Neural cell (in vitro differentiated cells): ENCODE data around the gene ZNF442. TPM values are rescaled to one million over a fixed set of nuclear protein-coding genes. Genes with fewer than 3 reads are reported as not detected.

Experiments used
- H2AFZ ChIP-seq: fragments of 200-600, 300-800 bp; sonication (generic), shearing (Covaris generic); 2 replicates; pipeline ENCODE4 v1.6.0; 2014; ENCODE audit warnings: low read depth, mild to moderate bottlenecking, antibody characterized with exemption, low read length, moderate library complexity
- H3F3A ChIP-seq: fragments of 200-600 bp; shearing (Covaris generic); 2 replicates; pipeline ENCODE4 v1.6.1; 2016; ENCODE audit warnings: mild to moderate bottlenecking, moderate library complexity, mixed read lengths, antibody characterized with exemption, low read length; ENCODE audit not compliant: insufficient read depth, poor library complexity, severe bottlenecking
- H3K27ac ChIP-seq: fragments of 200-600, 300-800 bp; sonication (generic), shearing (Covaris generic); 2 replicates; pipeline ENCODE4 v1.5.1; 2014; ENCODE audit warnings: mild to moderate bottlenecking, low read length, moderate library complexity
- H3K27me3 ChIP-seq: fragments of 300-800, 200-600 bp; sonication (generic), shearing (Covaris generic); 2 replicates; pipeline ENCODE4 v1.6.0; 2014; ENCODE audit warnings: mild to moderate bottlenecking, low read depth, low read length, moderate library complexity; ENCODE audit not compliant: insufficient read depth
- H3K36me3 ChIP-seq: fragments of 300-800, 200-600 bp; sonication (generic), shearing (Covaris generic); 2 replicates; pipeline ENCODE4 v1.5.1; 2014; ENCODE audit warnings: mild to moderate bottlenecking, antibody characterized with exemption, low read length, moderate library complexity; ENCODE audit not compliant: insufficient read depth
- H3K4me2 ChIP-seq: fragments of 300-800, 200-600 bp; sonication (generic), shearing (Covaris generic); 2 replicates; pipeline ENCODE4 v1.6.0; 2014; ENCODE audit warnings: mild to moderate bottlenecking, low read length
- H3K4me3 ChIP-seq: fragments of 300-800, 200-600 bp; sonication (generic), shearing (Covaris generic); 2 replicates; pipeline ENCODE4 v1.5.1; 2014; ENCODE audit warnings: mild to moderate bottlenecking, low read length, moderate library complexity
- H3K79me2 ChIP-seq: fragments of 200-600 bp; shearing (Covaris generic); replicated peaks from 2 replicates; pipeline ENCODE4 v1.6.0; 2014; ENCODE audit warnings: mild to moderate bottlenecking, low read length, moderate library complexity; ENCODE audit not compliant: insufficient read depth
- H3K9ac ChIP-seq: fragments of 300-800, 200-600 bp; sonication (generic), shearing (Covaris generic); 2 replicates; pipeline ENCODE4 v1.6.1; 2016; ENCODE audit warnings: mild to moderate bottlenecking, low read length, mixed read lengths
- H3K9me2 ChIP-seq: fragments of 200-600 bp; shearing (Covaris generic); 2 replicates; pipeline ENCODE4 v1.6.1; 2016; ENCODE audit warnings: mild to moderate bottlenecking, low read length, mixed read lengths; ENCODE audit not compliant: insufficient read depth
- H3K9me3 ChIP-seq: fragments of 200-600, 300-800 bp; sonication (generic), shearing (Covaris generic); 2 replicates; pipeline ENCODE4 v1.6.1; 2016; ENCODE audit warnings: mild to moderate bottlenecking, mixed run types, low read length, moderate library complexity, mixed read lengths
- H4K20me1 ChIP-seq: fragments of 200-600 bp; shearing (Covaris generic); 2 replicates; pipeline ENCODE4 v1.6.1; 2016; ENCODE audit warnings: mild to moderate bottlenecking, mixed run types; ENCODE audit not compliant: insufficient read depth
- CTCF ChIP-seq: fragments of 450-650 bp; IDR thresholded peaks from 2 replicates; pipeline ENCODE4 v1.5.1; 2014; ENCODE audit warnings: antibody characterized with exemption, mild to moderate bottlenecking, moderate library complexity; ENCODE audit not compliant: poor library complexity, severe bottlenecking
- EP300 ChIP-seq: fragments of 450-650 bp; conservative IDR thresholded peaks from 2 replicates; pipeline ENCODE4 v1.6.1; 2014; ENCODE audit warnings: antibody characterized with exemption, mild to moderate bottlenecking, moderate library complexity; ENCODE audit not compliant: poor library complexity, severe bottlenecking
- EZH2 ChIP-seq: fragments of 200-600, 300-800 bp; shearing (Covaris generic), sonication (generic); IDR thresholded peaks from 2 replicates; pipeline ENCODE4 v1.6.1; 2014; ENCODE audit warnings: antibody characterized with exemption, low read length, borderline replicate concordance, mild to moderate bottlenecking; ENCODE audit not compliant: insufficient read depth, poor library complexity, severe bottlenecking
- MXI1 ChIP-seq: fragments of 450-650 bp; conservative IDR thresholded peaks from 2 replicates; pipeline ENCODE4 v1.6.1; 2014; ENCODE audit warnings: antibody characterized with exemption, mild to moderate bottlenecking; ENCODE audit not compliant: poor library complexity, severe bottlenecking
- POLR2AphosphoS5 ChIP-seq: IDR thresholded peaks from 2 replicates; pipeline ENCODE4 v1.6.1; 2012
- RAD21 ChIP-seq: fragments of 450-650 bp; conservative IDR thresholded peaks from 2 replicates; pipeline ENCODE4 v1.6.1; 2014; ENCODE audit warnings: antibody characterized with exemption, mild to moderate bottlenecking, moderate library complexity
- REST ChIP-seq: IDR thresholded peaks from 2 replicates; pipeline ENCODE4 v1.6.1; 2012; ENCODE audit warnings: borderline replicate concordance
- SMC3 ChIP-seq: fragments of 450-650 bp; conservative IDR thresholded peaks from 2 replicates; pipeline ENCODE4 v1.6.1; 2014; ENCODE audit warnings: antibody characterized with exemption, mild to moderate bottlenecking, moderate library complexity; ENCODE audit not compliant: poor library complexity
- TAF1 ChIP-seq: IDR thresholded peaks from 2 replicates; pipeline ENCODE4 v1.6.1; 2012; ENCODE audit warnings: low read depth
- polyA plus RNA-seq: library from polyadenylated mRNA; depleted of rRNA; stranded (reverse); fragments of >200 nt; gene quantifications from 2 replicates; pipeline ENCODE4 v1.2.3, GENCODE V29; 2014

The ZNF442 gene
- polyA plus RNA-seq, 1 donor from 2014 or later: 8.8 TPM

DNA sequence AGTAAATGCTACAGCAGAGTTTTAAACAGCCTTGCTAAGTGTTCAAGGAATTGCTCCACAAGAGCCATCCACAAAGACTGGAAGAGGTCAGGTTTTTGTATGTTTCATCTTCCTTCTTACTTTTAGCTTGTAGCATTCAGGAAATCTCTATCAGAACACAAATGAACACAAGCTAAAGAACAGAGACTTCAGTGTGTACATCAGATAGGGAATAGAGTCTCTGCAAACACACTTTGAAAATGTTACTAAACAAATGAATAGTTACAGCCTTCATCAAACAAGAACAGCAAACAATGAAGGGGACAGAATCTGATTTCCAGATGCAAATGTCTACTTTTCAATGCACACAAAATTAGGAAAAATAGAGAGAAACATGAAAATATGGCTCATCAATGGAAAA lies 39.8 kb downstream of the ZNF442 start:
- H3K36me3 ChIP-seq: no peaks in the 10 kb centered on the region
- H3K27me3 ChIP-seq: no peaks in the 10 kb centered on the region
- H3K4me3 ChIP-seq: no peak overlapping the region
- no peak overlapping the region for H3K4me2 ChIP-seq
- TF ChIP-seq EZH2 (no peak), MXI1 (no peak)
- H3K9me3 ChIP-seq: peaks cover 9% of the 10 kb centered on the region
- no peak overlapping the region for H2AFZ ChIP-seq
- H3K27ac ChIP-seq: no peak overlapping the region
- no peaks in the 10 kb centered on the region for H4K20me1 ChIP-seq
- no peaks in the 10 kb centered on the region for H3K79me2 ChIP-seq
- H3F3A ChIP-seq: no peaks in the 10 kb centered on the region
- no peak overlapping the region for H3K9ac ChIP-seq
- H3K9me2 ChIP-seq: no peaks in the 10 kb centered on the region

GRCh38 chr19:12318782-12319413 lies 46.6 kb downstream of the ZNF442 start:
- H3K9me3 ChIP-seq: peaks cover 9% of the 10 kb centered on the region

More at GRCh38 chr19:12318782-12319413, 46.6 kb downstream of the ZNF442 start:
- Histone ChIP-seq H3K36me3 (no peaks in the 10 kb centered on the region), H3K79me2 (no peaks in the 10 kb centered on the region), H3K9ac (no peak overlapping the region), H3K4me2 (no peak overlapping the region), H3K27me3 (no peaks in the 10 kb centered on the region), H4K20me1 (no peaks in the 10 kb centered on the region), H3K4me3 (no peak overlapping the region), H3K9me2 (no peaks in the 10 kb centered on the region), H3F3A (no peaks in the 10 kb centered on the region), H2AFZ (no peak overlapping the region), H3K27ac (no peak overlapping the region)
- TF ChIP-seq CTCF: no peak
- no peak for TF ChIP-seq EP300
- no peak for TF ChIP-seq TAF1
- TF ChIP-seq EZH2: no peak
- TF ChIP-seq POLR2AphosphoS5: no peak
- TF ChIP-seq MXI1: no peak
- TF ChIP-seq RAD21: no peak
- no peak for TF ChIP-seq SMC3
- no peak for TF ChIP-seq REST
